Heart right ventricle (tissue), 16 donors: ENCODE results near the gene SNW1. TPM values are rescaled to one million over a fixed set of nuclear protein-coding genes. Genes with fewer than 3 reads are reported as not detected.

Experiments
- ATAC-seq, 8 donors: fragments of 200-7000 bp; cut with Tn5 transposase; one replicate each; pipeline ENCODE4 v1.9.1; 2020; ENCODE audit warnings: mild to moderate bottlenecking in 8 of 8, moderate library complexity in 8 of 8, moderate number of reproducible peaks in 1 of 8
- DNase-seq, 2 donors: peaks; one replicate each; pipeline ENCODE4 v3.0.0-alpha.2; 2020
- H3K27ac ChIP-seq, 10 donors: fragments of 200-600 bp; sonication (generic) in 2 of 10; one replicate each; pipeline versions ENCODE4 v1.5.0 to v1.8.0; 2020 to 2022; ENCODE audit warnings: mild to moderate bottlenecking in 3 of 10
- H3K27me3 ChIP-seq, 7 donors: fragments of 200-600 bp; one replicate each; pipeline ENCODE4 v1.8.0; 2021 to 2022; ENCODE audit warnings: mild to moderate bottlenecking in 2 of 7
- H3K36me3 ChIP-seq, 9 donors: fragments of 200-600 bp; sonication (generic) in 1 of 9; one replicate each; pipeline versions ENCODE4 v1.5.0 to v1.8.0; 2020 to 2022; ENCODE audit warnings: mild to moderate bottlenecking in 2 of 9
- H3K4me1 ChIP-seq, 9 donors: fragments of 200-600 bp; sonication (generic) in 1 of 9; one replicate each; pipeline versions ENCODE4 v1.5.0 to v1.8.0; 2020 to 2022; ENCODE audit warnings: mild to moderate bottlenecking in 4 of 9
- H3K4me3 ChIP-seq, 10 donors: fragments of 200-600 bp; sonication (generic) in 2 of 10; one replicate each; pipeline versions ENCODE4 v1.5.0 to v1.8.0; 2020 to 2022; ENCODE audit warnings: mild to moderate bottlenecking in 7 of 10, moderate library complexity in 2 of 10
- H3K9me3 ChIP-seq, 11 donors: fragments of 200-600 bp in 10 of 11; sonication (generic) in 2 of 11; one replicate each; pipeline versions ENCODE4 v1.5.0 to v1.8.0; 2013 to 2022; ENCODE audit warnings: mild to moderate bottlenecking in 2 of 11, control low read depth in 1 of 11, moderate library complexity in 1 of 11
- CTCF ChIP-seq, 9 donors: fragments of 200-600 bp; sonication (generic) in 2 of 9; IDR thresholded peaks; one replicate each; pipeline versions ENCODE4 v1.5.0 to v1.8.0; 2021 to 2022; ENCODE audit warnings: antibody characterized with exemption in 9 of 9, mild to moderate bottlenecking in 5 of 9, moderate library complexity in 1 of 9
- whole genome bisulfite sequencing, 2 donors: extraction: QIAGEN DNeasy Blood & Tissue Kit; methylation state at CpG; one replicate each; pipeline ENCODE4 v1.1.7; 2013; ENCODE audit warnings: inconsistent platforms in 1 of 2; 5-methylcytosine and 5-hydroxymethylcytosine counted together
- intact Hi-C, 10 donors: fragments of 100-400 bp; cut with DNase I; formaldehyde crosslinking; loops; one replicate each; pipeline versions ENCODE4 v1.11.1 to v1.14.2; 2022
- polyA plus RNA-seq, 2 donors: library from polyadenylated mRNA; stranded (reverse); fragments of 200-250 nt; gene quantifications; one replicate each; pipeline ENCODE4 v1.2.3, GENCODE V29; 2013
- total RNA-seq, 10 donors: library from RNA; stranded (reverse); fragmentation: NEBNext Ultra II Directional in 3 of 10; extraction: Animal tissue kit (Norgen Biotek cat#: 25700) in 3 of 10; gene quantifications; one replicate each; pipeline versions ENCODE4 v1.2.1 to v1.2.4, GENCODE V29; 2021 to 2023
- donor health status: Arrhythmogenic right ventricular cardiomyopathy.
- donor health status: ischemic (EF 13 %, LVEDD 7.1; RV severe dilation, severe dysfunction).
- donor health status: healthy with polysubstance abuse.
- donor health status: DM: no; HTN: yes; CAD: no.
- donor health status: DM: no; HTN: no; CAD: no.
- donor health status: ischemic (EF 25% LVEDD 6.9; RV normal size, moderate dysfunction).
- donor health status: ischemic (EF 25% LVEDD 5.7; RV mildly dilated, moderate dysfunction).
- donor health status: healthy.
- donor health status: DM: yes; HTN: yes; CAD: no.
- donor health status: Ischemic cardiomyopathy.
- donor health status: ischemic (EF 35%, LVEDD 5.7; RV mildly dilated, moderate dysfunction).
- donor health status: nonischemic (EF 11% LVEDD 7.7; RV severe dilation, severe dysfunction).
- donor health status: DM: yes; HTN: yes; CAD: no.
- donor health status: PGD.
- donor health status: ischemic (EF 29% LVEDD 5.4; RV normal size, mild dysfunction).
- donor health status: nonischemic (EF 23%, LVEDD 6.1; RV moderate dilation, normal function).

SNW1 gene
- total and polyA plus RNA-seq, 12 donors = 23.3 to 69.1 (median 55.7) TPM

- no peaks in the 10 kb centered on the region for H3K9me3 ChIP-seq
- 95 to 97% methylated on average over 3 of the region's 3 CpGs for WGBS, 2 donors
- ATAC-seq = no peak
- H3K27ac ChIP-seq = no peak overlapping the region
- DNase-seq = no peak
- TF ChIP-seq CTCF (IDR thresholded peaks at IDR 0.05) = no peak
- H3K4me1 ChIP-seq = no peaks in the 10 kb centered on the region
- intact Hi-C loops = no loop called here
- peaks cover 0 to 100% (median 83%) of the 10 kb centered on the region in 9 donors for H3K36me3 ChIP-seq
- no peaks in the 10 kb centered on the region for H3K27me3 ChIP-seq
- no peak overlapping the region for H3K4me3 ChIP-seq
These were observed 38.7 kb downstream of the SNW1 start for GRCh38 chr14:77722301-77722700.

- TF ChIP-seq CTCF (IDR thresholded peaks at IDR 0.05) = no peak
- ATAC-seq = no peak
- WGBS, 2 donors = 94 to 96% methylated on average over 5 of the region's 5 CpGs
- no peaks in the 10 kb centered on the region for H3K9me3 ChIP-seq
- intact Hi-C loops = no loop called here
- DNase-seq = no peak
- no peak overlapping the region for H3K27ac ChIP-seq
- peaks cover 0 to 100% (median 80%) of the 10 kb centered on the region in 9 donors for H3K36me3 ChIP-seq
- H3K4me3 ChIP-seq = no peak overlapping the region
- no peaks in the 10 kb centered on the region for H3K27me3 ChIP-seq
- no peaks in the 10 kb centered on the region for H3K4me1 ChIP-seq
These were observed 39.5 kb downstream of the SNW1 start for GRCh38 chr14:77721437-77721836.

GRCh38 chr14:77717608-77718305 is 43.2 kb downstream of the SNW1 start:
- Histone ChIP-seq H3K27ac (no peak overlapping the region), H3K4me3 (no peak overlapping the region), H3K27me3 (no peaks in the 10 kb centered on the region), H3K4me1 (no peaks in the 10 kb centered on the region), H3K36me3 (peaks cover 0 to 100% (median 62%) of the 10 kb centered on the region in 9 donors), H3K9me3 (no peaks in the 10 kb centered on the region)
- no peak for ATAC-seq
- no peak for DNase-seq
- 80 to 85% methylated on average over 5 of the region's 5 CpGs for WGBS, 2 donors
- intact Hi-C loops = no loop called here
- TF ChIP-seq CTCF (IDR thresholded peaks at IDR 0.05) = no peak

- no peak for TF ChIP-seq CTCF (IDR thresholded peaks at IDR 0.05)
- no peak overlapping the region for H3K4me3 ChIP-seq
- DNase-seq (no peak), ATAC-seq (no peak)
- H3K36me3 ChIP-seq = peaks cover 0 to 100% (median 51%) of the 10 kb centered on the region in 9 donors
- H3K9me3 ChIP-seq = no peaks in the 10 kb centered on the region
- no peak overlapping the region for H3K27ac ChIP-seq
- H3K4me1 ChIP-seq = peaks cover 0 to 6% (median 2%) of the 10 kb centered on the region in 9 donors
- intact Hi-C loops = no loop called here
- 92 to 94% methylated on average over 6 of the region's 6 CpGs for WGBS, 2 donors
- no peaks in the 10 kb centered on the region for H3K27me3 ChIP-seq
These were observed 46.0 kb downstream of the SNW1 start for GRCh38 chr14:77714926-77715325.
